DND-41 (cell line): ENCODE measurements around the gene SPATA6L.

Experiments
- CTCF ChIP-seq: IDR thresholded peaks from 2 replicates; pipeline ENCODE4 v1.5.1; 2012; ENCODE audit warnings: borderline replicate concordance, low read length, moderate library complexity, mild to moderate bottlenecking; ENCODE audit not compliant: poor library complexity, severe bottlenecking; ENCODE audit errors: extremely low read depth
- EZH2 ChIP-seq: IDR thresholded peaks from 3 replicates; pipeline ENCODE4 v1.6.1; 2012; ENCODE audit warnings: borderline replicate concordance, low read depth, mild to moderate bottlenecking, moderate library complexity, low read length, inconsistent platforms; ENCODE audit not compliant: severe bottlenecking

DNA sequence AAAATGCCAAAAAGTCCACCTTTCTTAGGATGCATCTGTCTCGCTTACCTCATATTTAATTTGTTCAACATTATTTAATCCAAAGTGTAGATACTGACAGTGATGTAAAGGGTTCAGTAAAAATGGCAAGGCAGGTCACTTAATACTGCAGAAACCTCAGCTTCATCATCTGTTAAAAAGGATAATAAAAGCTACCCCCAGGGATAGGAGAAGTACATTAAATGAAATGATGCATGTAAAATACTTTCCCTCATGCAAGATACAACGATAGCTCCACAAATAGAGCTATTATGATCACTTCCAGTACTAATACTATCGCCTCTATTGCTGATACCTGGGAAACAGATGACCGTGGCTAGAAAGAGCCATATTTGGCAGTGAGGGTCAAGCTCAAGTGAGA is 93.1 kb downstream of the SPATA6L start:
- no peak for TF ChIP-seq CTCF
- no peak for TF ChIP-seq EZH2
